SU-DHL-6 (cell line): ENCODE measurements around the gene SH3PXD2B.

Experiments
- H2AFZ ChIP-seq: fragments of 200-600 bp; sonication (generic); 2 replicates; pipeline ENCODE4 v1.6.1; 2014; ENCODE audit warnings: low read depth, mild to moderate bottlenecking, moderate library complexity, mixed read lengths, antibody characterized with exemption, low read length; ENCODE audit not compliant: severe bottlenecking
- H3F3A ChIP-seq: fragments of 200-600 bp; shearing (Covaris generic); 2 replicates; pipeline ENCODE4 v1.6.0; 2016; ENCODE audit warnings: antibody characterized with exemption, mild to moderate bottlenecking; ENCODE audit not compliant: insufficient read depth
- H3K27ac ChIP-seq: fragments of 200-600 bp; sonication (generic); 2 replicates; pipeline ENCODE4 v1.5.1; 2016; ENCODE audit warnings: low read depth, mild to moderate bottlenecking, low read length, moderate library complexity, mixed read lengths
- H3K27me3 ChIP-seq: fragments of 200-600 bp; sonication (generic), shearing (Covaris generic); 2 replicates; pipeline ENCODE4 v1.6.0; 2014; ENCODE audit warnings: mild to moderate bottlenecking, low read length
- H3K36me3 ChIP-seq: fragments of 200-600 bp; sonication (generic); 2 replicates; pipeline ENCODE4 v1.6.1; 2014; ENCODE audit warnings: mild to moderate bottlenecking, low read length, mixed read lengths
- H3K4me2 ChIP-seq: fragments of 300-600, 200-600 bp; shearing (Covaris generic), sonication (generic); 2 replicates; pipeline ENCODE4 v1.6.0; 2014; ENCODE audit warnings: low read length, low read depth, mild to moderate bottlenecking; ENCODE audit not compliant: poor library complexity, severe bottlenecking
- H3K4me3 ChIP-seq: fragments of 200-600 bp; sonication (generic); 2 replicates; pipeline ENCODE4 v1.5.1; 2014; ENCODE audit warnings: antibody characterized with exemption, low read length, mild to moderate bottlenecking, mixed read lengths; ENCODE audit not compliant: insufficient read depth, poor library complexity, severe bottlenecking
- H3K79me2 ChIP-seq: fragments of 200-600 bp; sonication (generic); 2 replicates; pipeline ENCODE4 v1.6.1; 2014; ENCODE audit warnings: mild to moderate bottlenecking, low read length, moderate library complexity; ENCODE audit not compliant: insufficient read depth
- H3K9ac ChIP-seq: fragments of 200-600 bp; sonication (generic); 2 replicates; pipeline ENCODE4 v1.7.0; 2014; ENCODE audit warnings: mild to moderate bottlenecking, low read length
- H3K9me2 ChIP-seq: fragments of 200-600 bp; sonication (generic); replicated peaks from 2 replicates; pipeline ENCODE4 v1.6.1; 2014; ENCODE audit warnings: low read length; ENCODE audit not compliant: insufficient read depth
- H3K9me3 ChIP-seq: fragments of 200-600 bp; sonication (generic); 2 replicates; pipeline ENCODE4 v1.6.1; 2014; ENCODE audit warnings: low read length, mixed read lengths; ENCODE audit not compliant: insufficient read depth
- H4K20me1 ChIP-seq: fragments of 200-600 bp; sonication (generic); 2 replicates; pipeline ENCODE4 v1.6.1; 2014; ENCODE audit warnings: low read depth, mild to moderate bottlenecking, antibody characterized with exemption, low read length, moderate library complexity, mixed read lengths
- EZH2phosphoT487 ChIP-seq: fragments of 200-600 bp; sonication (generic), shearing (Covaris generic); conservative IDR thresholded peaks from 2 replicates; pipeline ENCODE4 v1.6.1; 2018; ENCODE audit warnings: mild to moderate bottlenecking, antibody characterized with exemption, low read length, moderate library complexity, mixed read lengths
- TF ChIP-seq, protein P1 (sequence below): fragments of 200-600 bp; sonication (generic); IDR thresholded peaks from one replicate; pipeline ENCODE4 v1.5.1; 2017; ENCODE audit warnings: antibody characterized with exemption, mild to moderate bottlenecking, low read length, moderate library complexity; ENCODE audit not compliant: insufficient read depth, poor library complexity, severe bottlenecking

Gene SH3PXD2B

GRCh38 chr5:172459783-172460165 is 5.4 kb upstream of the SH3PXD2B start:
- Histone ChIP-seq H3K9ac (no peak overlapping the region), H3K4me2 (no peak overlapping the region), H3K4me3 (no peak overlapping the region), H3F3A (no peaks in the 10 kb centered on the region), H3K27ac (no peak overlapping the region), H2AFZ (no peak overlapping the region), H3K27me3 (no peaks in the 10 kb centered on the region), H3K9me3 (no peaks in the 10 kb centered on the region), H3K9me2 (no peaks in the 10 kb centered on the region), H3K36me3 (no peaks in the 10 kb centered on the region), H4K20me1 (no peaks in the 10 kb centered on the region), H3K79me2 (no peaks in the 10 kb centered on the region)
- TF ChIP-seq, protein P1, sequence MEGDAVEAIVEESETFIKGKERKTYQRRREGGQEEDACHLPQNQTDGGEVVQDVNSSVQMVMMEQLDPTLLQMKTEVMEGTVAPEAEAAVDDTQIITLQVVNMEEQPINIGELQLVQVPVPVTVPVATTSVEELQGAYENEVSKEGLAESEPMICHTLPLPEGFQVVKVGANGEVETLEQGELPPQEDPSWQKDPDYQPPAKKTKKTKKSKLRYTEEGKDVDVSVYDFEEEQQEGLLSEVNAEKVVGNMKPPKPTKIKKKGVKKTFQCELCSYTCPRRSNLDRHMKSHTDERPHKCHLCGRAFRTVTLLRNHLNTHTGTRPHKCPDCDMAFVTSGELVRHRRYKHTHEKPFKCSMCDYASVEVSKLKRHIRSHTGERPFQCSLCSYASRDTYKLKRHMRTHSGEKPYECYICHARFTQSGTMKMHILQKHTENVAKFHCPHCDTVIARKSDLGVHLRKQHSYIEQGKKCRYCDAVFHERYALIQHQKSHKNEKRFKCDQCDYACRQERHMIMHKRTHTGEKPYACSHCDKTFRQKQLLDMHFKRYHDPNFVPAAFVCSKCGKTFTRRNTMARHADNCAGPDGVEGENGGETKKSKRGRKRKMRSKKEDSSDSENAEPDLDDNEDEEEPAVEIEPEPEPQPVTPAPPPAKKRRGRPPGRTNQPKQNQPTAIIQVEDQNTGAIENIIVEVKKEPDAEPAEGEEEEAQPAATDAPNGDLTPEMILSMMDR: no peak
- TF ChIP-seq EZH2phosphoT487: no peak

- H3K4me2 ChIP-seq: no peak overlapping the region
- no peak overlapping the region for H2AFZ ChIP-seq
- no peaks in the 10 kb centered on the region for H4K20me1 ChIP-seq
- H3K79me2 ChIP-seq: no peaks in the 10 kb centered on the region
- no peak overlapping the region for H3K4me3 ChIP-seq
- no peaks in the 10 kb centered on the region for H3K27me3 ChIP-seq
- no peak overlapping the region for H3K9ac ChIP-seq
- TF ChIP-seq, protein P1: no peak
- no peak for TF ChIP-seq EZH2phosphoT487
- no peaks in the 10 kb centered on the region for H3K36me3 ChIP-seq
- H3K27ac ChIP-seq: no peak overlapping the region
- H3K9me3 ChIP-seq: no peaks in the 10 kb centered on the region
- no peaks in the 10 kb centered on the region for H3K9me2 ChIP-seq
- H3F3A ChIP-seq: no peaks in the 10 kb centered on the region
These were observed 4.9 kb upstream of the SH3PXD2B start for GRCh38 chr5:172458976-172459782.

DNA sequence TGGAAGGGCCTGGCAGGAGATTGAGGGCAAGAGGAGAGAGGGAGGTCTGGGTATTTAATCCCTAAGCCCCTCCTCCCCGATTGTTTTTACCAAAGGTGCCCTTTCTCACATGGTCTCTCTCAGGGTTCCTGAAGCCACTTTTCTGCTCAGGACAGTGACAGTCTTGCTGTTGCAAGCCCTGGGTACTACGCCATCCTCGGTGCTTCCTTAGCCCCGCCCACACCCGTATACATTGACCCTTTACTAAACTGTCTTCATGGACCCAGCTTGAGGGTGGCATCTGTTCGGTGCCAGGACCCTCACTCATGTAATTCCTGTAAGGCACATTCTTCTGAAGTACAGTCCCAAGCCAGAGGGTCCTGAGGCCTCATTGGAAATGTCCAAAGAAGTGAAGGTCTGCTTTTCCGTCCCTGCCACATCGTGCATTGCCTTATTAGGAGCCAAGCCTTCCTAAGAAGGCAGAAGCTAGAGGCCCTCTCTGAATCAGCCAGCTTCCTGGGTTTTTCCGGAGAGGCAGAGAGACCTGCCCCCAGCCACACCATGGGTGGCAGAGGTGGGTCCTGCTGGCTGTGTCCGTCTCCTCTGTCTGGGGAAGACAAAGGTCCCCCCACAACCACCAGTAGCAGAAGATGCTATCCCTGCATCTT is 1.9 kb upstream of the SH3PXD2B start:
- Histone ChIP-seq H3K9me3 (no peaks in the 10 kb centered on the region), H3K4me2 (no peak overlapping the region)

More for the DNA sequence above, 1.9 kb upstream of the SH3PXD2B start:
- no peak overlapping the region for H3K27ac ChIP-seq
- H3K36me3 ChIP-seq: no peaks in the 10 kb centered on the region
- H3K79me2 ChIP-seq: no peaks in the 10 kb centered on the region
- no peaks in the 10 kb centered on the region for H3K27me3 ChIP-seq
- no peaks in the 10 kb centered on the region for H3F3A ChIP-seq
- H3K4me3 ChIP-seq: no peak overlapping the region
- TF ChIP-seq, protein P1: no peak
- TF ChIP-seq EZH2phosphoT487: no peak
- H2AFZ ChIP-seq: no peak overlapping the region
- H3K9ac ChIP-seq: no peak overlapping the region
- H3K9me2 ChIP-seq: no peaks in the 10 kb centered on the region
- H4K20me1 ChIP-seq: no peaks in the 10 kb centered on the region
